GM21786 (cell line): ENCODE data around the gene MPP4.

Experiments used
- ATAC-seq: cut with Tn5 transposase; IDR thresholded peaks from one replicate; pipeline ENCODE4 v1.9.1; 2021; ENCODE audit not compliant: unreplicated experiment

The MPP4 gene, protein sequence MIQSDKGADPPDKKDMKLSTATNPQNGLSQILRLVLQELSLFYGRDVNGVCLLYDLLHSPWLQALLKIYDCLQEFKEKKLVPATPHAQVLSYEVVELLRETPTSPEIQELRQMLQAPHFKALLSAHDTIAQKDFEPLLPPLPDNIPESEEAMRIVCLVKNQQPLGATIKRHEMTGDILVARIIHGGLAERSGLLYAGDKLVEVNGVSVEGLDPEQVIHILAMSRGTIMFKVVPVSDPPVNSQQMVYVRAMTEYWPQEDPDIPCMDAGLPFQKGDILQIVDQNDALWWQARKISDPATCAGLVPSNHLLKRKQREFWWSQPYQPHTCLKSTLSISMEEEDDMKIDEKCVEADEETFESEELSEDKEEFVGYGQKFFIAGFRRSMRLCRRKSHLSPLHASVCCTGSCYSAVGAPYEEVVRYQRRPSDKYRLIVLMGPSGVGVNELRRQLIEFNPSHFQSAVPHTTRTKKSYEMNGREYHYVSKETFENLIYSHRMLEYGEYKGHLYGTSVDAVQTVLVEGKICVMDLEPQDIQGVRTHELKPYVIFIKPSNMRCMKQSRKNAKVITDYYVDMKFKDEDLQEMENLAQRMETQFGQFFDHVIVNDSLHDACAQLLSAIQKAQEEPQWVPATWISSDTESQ

GRCh38 chr2:201698588-201699226, at the start of gene MPP4:
Gene MPP4 (minus strand): TSS chr2:201698644. CDS start chr2:201693954, 4,690 bp downstream.
- ATAC-seq = no peak

DNA sequence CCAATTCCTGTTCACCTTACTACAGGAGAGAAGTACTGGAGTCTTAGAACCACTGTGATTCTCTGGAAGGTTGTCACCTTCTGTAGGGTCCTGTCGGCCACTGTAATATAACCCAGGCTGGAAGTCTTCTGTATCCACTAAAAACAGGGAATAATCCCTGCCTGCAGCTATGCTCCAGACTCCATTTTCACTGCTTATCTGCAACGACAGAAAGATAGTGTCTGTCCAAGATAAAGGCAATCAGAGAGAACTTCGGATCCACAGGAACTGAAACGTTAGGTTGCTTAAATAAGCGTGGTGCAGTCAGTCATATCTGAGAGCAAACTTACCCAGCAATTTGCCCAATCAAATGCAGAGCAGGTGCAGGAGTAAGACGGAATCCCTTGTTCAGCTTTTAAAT, 48.1 kb upstream of the MPP4 start:
- ATAC-seq = no peak

GRCh38 chr2:201735486-201735885, 37.0 kb upstream of the MPP4 start:
- ATAC-seq = no peak

DNA sequence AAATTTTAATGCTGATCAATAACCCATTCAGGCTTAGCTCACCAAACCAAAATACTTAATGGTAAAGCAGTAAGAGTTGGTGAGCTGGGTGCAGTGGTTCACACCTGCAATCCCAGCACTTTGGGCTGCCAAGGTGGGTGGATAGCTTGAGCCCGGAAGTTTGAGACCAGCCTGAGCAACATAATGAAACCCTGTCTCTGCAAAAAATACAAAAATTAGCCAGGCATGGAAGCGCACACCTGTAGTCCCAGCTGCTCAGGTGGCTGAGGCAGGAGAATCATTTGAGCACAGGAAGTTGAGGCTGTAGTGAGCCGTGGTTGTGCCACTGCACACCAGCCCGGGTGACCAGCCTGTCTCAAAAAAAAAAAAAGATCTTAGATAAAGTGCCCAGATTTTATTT, 35.7 kb upstream of the MPP4 start:
- ATAC-seq = no peak

DNA sequence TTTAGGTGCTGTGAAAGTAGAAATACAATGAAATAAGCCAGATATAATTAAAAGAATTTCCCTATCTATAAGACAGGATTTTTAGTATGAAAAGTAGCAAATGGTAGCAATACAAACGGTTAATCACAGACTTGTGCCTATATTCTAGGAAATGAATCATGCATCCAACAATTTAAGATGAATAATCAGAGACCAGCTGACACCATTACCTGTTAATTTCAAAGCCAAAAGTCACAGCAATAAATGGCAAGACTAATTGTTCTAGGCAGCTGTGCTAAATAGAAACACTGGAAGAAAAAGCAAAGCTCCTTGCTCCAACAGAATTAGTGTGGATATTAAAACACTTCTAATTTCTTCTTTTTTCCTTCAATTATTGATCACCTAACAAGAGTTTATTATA, 35.1 kb upstream of the MPP4 start:
- no peak for ATAC-seq

DNA sequence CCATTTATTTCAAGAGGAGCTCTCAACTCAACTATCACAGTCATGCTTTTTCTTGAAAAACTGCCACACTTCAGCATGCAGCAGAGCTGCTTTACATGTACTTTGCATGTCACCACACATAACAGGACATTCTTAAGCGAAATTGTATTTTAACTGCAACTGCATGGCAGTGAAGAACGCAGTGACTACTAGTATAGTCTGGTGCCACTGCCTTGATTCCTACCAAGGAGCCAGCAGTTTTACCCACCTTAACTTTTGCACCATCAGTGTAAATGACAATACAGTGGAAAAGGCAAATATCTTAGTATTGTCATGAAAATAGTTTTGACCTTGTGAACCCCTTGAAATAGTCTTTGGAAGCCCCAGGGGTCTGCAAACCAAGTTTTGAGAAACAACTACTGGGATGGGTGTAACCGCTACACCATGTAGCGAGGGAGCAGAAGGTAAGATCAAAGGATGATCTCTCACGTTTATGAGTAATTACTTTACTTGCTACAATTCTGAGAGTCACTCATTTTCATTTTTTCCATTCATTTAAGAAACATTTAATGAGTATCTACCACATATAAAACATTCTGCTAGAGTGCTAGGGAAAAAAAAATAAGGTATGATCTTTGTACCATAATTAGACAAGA, 32.3 kb upstream of the MPP4 start:
- no peak for ATAC-seq

DNA sequence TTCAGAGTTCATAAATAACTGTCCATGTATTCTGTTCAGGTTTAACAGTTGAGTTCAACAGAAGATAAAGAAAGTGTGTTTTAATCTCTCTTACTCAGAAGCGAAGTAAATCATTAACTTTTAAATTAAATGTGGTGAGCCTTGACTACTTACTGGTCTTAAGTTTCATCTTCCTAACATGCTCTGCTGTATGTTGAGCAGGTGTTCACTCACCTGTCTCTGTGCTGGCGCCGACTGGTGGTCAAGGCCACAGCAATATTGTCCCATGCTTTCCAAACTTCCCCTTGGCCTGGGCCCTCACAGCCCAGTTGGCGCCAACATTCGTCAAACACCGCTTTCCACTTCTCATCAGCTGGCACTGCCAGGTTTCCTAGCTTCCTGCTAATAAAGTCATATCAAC, 17.0 kb upstream of the MPP4 start:
- no peak for ATAC-seq

GRCh38 chr2:201712726-201713125, 14.3 kb upstream of the MPP4 start:
- ATAC-seq = no peak

DNA sequence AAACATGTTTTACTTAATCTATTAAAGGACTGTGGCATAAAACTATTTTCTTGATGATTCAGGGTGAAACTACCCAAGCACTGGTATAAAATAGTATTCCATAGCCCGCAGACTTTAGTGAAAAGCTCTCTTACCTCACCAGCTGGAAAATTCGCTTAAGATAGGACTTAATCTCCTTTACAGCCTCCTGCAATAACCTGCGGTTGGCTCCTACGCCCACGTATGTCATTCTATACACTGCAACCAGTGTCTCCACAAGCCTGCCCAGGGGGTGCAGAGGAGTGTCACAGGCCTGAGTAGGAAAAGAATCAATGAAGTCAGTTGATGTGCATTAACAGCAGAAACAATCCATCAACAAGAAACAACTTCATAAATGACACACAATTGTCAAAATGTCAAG, 11.3 kb upstream of the MPP4 start:
- no peak for ATAC-seq

DNA sequence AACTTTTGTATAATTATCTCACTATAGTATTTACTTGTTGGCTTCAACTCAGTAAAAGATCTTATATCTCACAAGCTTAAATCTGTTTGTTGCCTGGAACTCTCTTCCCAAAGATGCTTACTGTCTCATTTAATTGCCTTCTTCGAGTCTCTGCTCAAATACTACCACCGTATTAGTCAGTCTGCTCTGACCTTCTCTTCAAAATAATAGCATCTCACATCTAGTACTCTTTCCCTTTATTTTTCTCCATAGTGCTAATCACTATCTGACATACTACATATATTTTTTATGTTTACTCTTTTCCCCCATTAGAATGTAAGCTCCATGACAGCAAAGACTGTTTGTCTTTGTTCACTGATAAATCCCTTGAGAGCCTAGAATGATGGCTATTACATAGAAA, 10.6 kb upstream of the MPP4 start:
- no peak for ATAC-seq

DNA sequence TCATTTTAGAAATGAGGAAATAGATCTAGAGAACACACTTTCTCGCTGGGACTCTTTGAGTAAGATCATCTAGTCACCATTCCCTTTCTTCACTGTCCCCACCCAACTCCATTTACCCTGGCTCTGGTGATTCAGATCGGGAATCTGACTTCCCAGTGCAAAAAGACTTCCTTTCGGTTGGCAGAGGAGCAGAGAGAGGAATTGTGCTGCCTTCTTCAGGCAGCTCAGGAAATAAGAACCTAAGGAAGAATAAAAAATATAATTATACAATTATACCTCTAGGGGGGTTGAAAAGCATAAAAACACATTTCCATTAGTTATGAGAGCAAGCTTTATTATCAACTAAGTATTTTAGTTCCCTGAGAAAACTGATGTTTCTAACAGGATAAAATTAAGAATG, 9.3 kb upstream of the MPP4 start:
- ATAC-seq = no peak

- no peak for ATAC-seq
Measured at GRCh38 chr2:201707142-201707541, 8.7 kb upstream of the MPP4 start.

GRCh38 chr2:201704536-201704935, 6.1 kb upstream of the MPP4 start:
- ATAC-seq = no peak

DNA sequence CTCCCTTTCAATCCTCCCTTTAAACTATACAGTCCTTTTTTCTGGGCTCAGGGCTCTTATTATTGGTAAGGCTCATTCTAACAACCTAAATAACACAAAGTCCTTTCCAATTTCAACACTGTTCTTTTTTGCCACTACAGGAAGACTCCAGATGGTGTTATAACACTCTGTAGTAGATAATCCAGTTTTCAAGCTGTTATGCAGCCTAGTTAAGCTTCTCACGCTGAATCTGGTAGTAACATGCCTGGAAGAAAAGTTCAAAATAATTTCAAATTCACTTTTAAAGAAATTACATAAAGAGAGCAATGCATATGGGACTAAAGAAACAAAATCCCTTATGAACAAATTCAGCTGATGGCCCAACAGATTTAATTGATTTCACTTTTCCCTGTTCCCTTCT, 3.2 kb upstream of the MPP4 start:
- no peak for ATAC-seq

DNA sequence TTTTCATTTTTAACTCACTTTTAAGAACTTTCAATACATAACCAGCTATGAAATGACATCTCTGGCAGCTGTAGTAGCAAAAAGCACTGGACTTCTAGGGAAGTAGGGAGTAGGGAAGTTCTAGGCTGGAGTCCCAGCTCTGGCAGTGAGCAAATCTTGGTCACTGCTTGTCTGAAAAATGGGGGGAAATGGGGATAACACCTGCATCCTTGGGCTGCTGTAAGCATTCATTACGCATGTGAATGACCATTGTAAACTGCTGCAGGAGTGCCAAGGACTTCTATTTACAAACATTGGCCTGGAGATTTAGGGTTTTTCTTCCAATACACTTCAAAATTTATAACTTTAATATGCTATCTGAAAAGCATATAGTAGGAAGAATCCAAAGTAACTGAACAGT, 972 bp upstream of the MPP4 start:
- no peak for ATAC-seq

GRCh38 chr2:201697899-201698298, 545 bp downstream of the MPP4 start:
- ATAC-seq = no peak

DNA sequence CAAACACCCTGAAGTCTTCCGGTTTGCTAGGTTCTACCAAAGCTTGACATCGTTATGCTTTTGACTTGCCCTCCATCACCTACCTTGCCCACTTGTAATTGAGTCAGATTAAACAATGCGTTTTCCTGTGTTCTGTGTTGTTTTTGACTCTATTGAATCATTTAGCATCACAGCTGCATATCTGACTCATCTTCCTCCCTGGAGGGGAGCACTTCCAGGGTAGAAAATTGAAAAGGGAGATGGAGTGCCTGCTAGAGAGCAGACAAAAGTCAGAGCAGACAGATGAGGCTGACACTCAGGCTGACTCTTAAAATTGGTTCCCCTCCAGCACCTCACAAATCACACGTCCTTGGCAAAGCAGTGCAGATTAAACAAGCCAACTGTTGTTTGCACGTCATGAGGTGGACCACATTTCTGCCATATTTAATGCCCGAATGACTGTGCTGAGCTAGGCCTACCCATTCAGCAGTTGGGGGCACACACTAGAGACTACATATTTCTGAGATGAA, 2.2 kb downstream of the MPP4 start:
- no peak for ATAC-seq

GRCh38 chr2:201685156-201685555, 13.3 kb downstream of the MPP4 start:
- no peak for ATAC-seq

GRCh38 chr2:201680743-201681142, 17.7 kb downstream of the MPP4 start:
- ATAC-seq = no peak

GRCh38 chr2:201678401-201678800, 20.0 kb downstream of the MPP4 start:
- ATAC-seq = no peak

- ATAC-seq = no peak
Measured at GRCh38 chr2:201675454-201675853, 23.0 kb downstream of the MPP4 start.

DNA sequence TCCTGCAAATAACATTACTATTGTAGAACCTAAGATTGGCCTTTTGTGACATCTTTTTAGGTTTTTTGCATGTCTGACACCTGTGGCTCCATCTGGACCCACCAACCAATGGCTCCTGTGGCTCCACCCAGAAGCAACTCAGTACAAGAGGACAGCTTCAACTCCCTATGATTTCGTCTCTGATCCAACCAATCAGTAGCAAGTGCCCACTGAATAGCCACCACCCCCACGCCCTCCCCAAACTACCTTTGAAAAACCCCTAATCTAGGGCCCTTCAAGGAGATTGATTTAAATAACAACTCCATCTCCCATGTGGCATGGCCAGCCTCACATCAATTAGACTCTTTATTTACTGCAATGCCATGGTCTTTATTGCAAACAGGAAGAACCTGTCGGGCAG, 23.6 kb downstream of the MPP4 start:
- ATAC-seq = no peak
